Measurements from ENCODE around the gene SMAD5. TPM values are rescaled to one million over a fixed set of nuclear protein-coding genes. Genes with fewer than 3 reads are reported as not detected.

SMAD5 gene
- total RNA-seq, 4 donors from 2014 or later, result 51.8 to 122 (median 63.3) TPM

- Histone ChIP-seq H3K27me3 (no peaks in the 10 kb centered on the region), H3K36me3 (no peaks in the 10 kb centered on the region), H3K9me3 (no peaks in the 10 kb centered on the region), H3K4me3 (replicated peaks in 1 of 3) (no peak overlapping the region), H3K27ac (no peak overlapping the region), H3K4me1 (no peaks in the 10 kb centered on the region)
- DNase-seq, result no peak
- WGBS, 2 donors, result 83 to 87% methylated on average over 1 of the region's 1 CpG
- TF ChIP-seq CTCF (IDR thresholded peaks at IDR 0.05) (no peak), POLR2A (IDR thresholded peaks at IDR 0.05) (no peak)
- intact Hi-C loops (cut with DNase I), result no loop called here
Measured at GRCh38 chr5:136115183-136115865, 17.3 kb upstream of the SMAD5 start.

GRCh38 chr5:136120529-136120928 is 12.1 kb upstream of the SMAD5 start:
- Histone ChIP-seq H3K27ac (no peak overlapping the region), H3K4me1 (no peaks in the 10 kb centered on the region), H3K9me3 (no peaks in the 10 kb centered on the region), H3K36me3 (no peaks in the 10 kb centered on the region), H3K4me3 (replicated peaks in 1 of 3) (no peak overlapping the region), H3K27me3 (no peaks in the 10 kb centered on the region)
- intact Hi-C loops (cut with DNase I), result no loop called here
- no peak for DNase-seq
- 88 to 95% methylated on average over 5 of the region's 5 CpGs for WGBS, 2 donors
- TF ChIP-seq POLR2A (IDR thresholded peaks at IDR 0.05) (no peak), CTCF (IDR thresholded peaks at IDR 0.05) (no peak)

- Histone ChIP-seq H3K9me3 (no peaks in the 10 kb centered on the region), H3K27me3 (no peaks in the 10 kb centered on the region), H3K27ac (no peak overlapping the region), H3K4me1 (no peaks in the 10 kb centered on the region), H3K36me3 (no peaks in the 10 kb centered on the region), H3K4me3 (replicated peaks in 1 of 3) (no peak overlapping the region)
- intact Hi-C loops (cut with DNase I), result no loop called here
- no peak for DNase-seq
- TF ChIP-seq POLR2A (IDR thresholded peaks at IDR 0.05) (no peak), CTCF (IDR thresholded peaks at IDR 0.05) (no peak)
- WGBS, 2 donors, result 81 to 84% methylated on average over 1 of the region's 1 CpG
Measured at GRCh38 chr5:136123236-136123768, 9.3 kb upstream of the SMAD5 start.

- DNase-seq, result no peak
- no peaks in the 10 kb centered on the region for H3K27me3 ChIP-seq
- H3K36me3 ChIP-seq, result no peaks in the 10 kb centered on the region
- intact Hi-C loops (cut with DNase I), result no loop called here
- H3K4me3 ChIP-seq (replicated peaks in 1 of 3), result no peak overlapping the region
- no peak overlapping the region for H3K27ac ChIP-seq
- H3K9me3 ChIP-seq, result no peaks in the 10 kb centered on the region
- H3K4me1 ChIP-seq, result peaks cover 5 to 6% of the 10 kb centered on the region in 2 donors
- no peak for TF ChIP-seq POLR2A (IDR thresholded peaks at IDR 0.05)
- no peak for TF ChIP-seq CTCF (IDR thresholded peaks at IDR 0.05)
- 89 to 91% methylated on average over 3 of the region's 3 CpGs for WGBS, 2 donors
Measured at GRCh38 chr5:136127560-136127959, 5.1 kb upstream of the SMAD5 start.

GRCh38 chr5:136128481-136128880 is 4.2 kb upstream of the SMAD5 start:
- H3K27me3 ChIP-seq, result no peaks in the 10 kb centered on the region
- 87 to 91% methylated on average over 4 of the region's 4 CpGs for WGBS, 2 donors
- no peak for DNase-seq
- no peaks in the 10 kb centered on the region for H3K9me3 ChIP-seq
- H3K4me1 ChIP-seq, result peaks cover 5 to 6% of the 10 kb centered on the region in 2 donors
- H3K36me3 ChIP-seq, result no peaks in the 10 kb centered on the region
- H3K27ac ChIP-seq, result no peak overlapping the region
- no peak for TF ChIP-seq CTCF (IDR thresholded peaks at IDR 0.05)
- no peak for TF ChIP-seq POLR2A (IDR thresholded peaks at IDR 0.05)
- H3K4me3 ChIP-seq (replicated peaks in 1 of 3), result no peak overlapping the region
- intact Hi-C loops (cut with DNase I), result no loop called here

All from thyroid gland (tissue), 4 donors.